Fibroblast of mammary gland (primary cell): ENCODE results near the gene ATP6V0C.

Source experiments
- DNase-seq: peaks from one replicate; pipeline ENCODE4 v3.0.0-alpha.2; 2010; ENCODE audit warnings: low read depth
- H3K4me3 ChIP-seq: 2 replicates; pipeline ENCODE4 v1.5.1; 2011; ENCODE audit warnings: low read depth, mild to moderate bottlenecking, low read length, moderate library complexity; ENCODE audit not compliant: control insufficient read depth
- TF ChIP-seq, protein P1 (sequence below): conservative IDR thresholded peaks from 2 replicates; pipeline ENCODE4 v1.5.1; 2011; ENCODE audit warnings: low read depth, low read length, inconsistent platforms; ENCODE audit not compliant: control insufficient read depth, insufficient read depth

The ATP6V0C gene

DNA sequence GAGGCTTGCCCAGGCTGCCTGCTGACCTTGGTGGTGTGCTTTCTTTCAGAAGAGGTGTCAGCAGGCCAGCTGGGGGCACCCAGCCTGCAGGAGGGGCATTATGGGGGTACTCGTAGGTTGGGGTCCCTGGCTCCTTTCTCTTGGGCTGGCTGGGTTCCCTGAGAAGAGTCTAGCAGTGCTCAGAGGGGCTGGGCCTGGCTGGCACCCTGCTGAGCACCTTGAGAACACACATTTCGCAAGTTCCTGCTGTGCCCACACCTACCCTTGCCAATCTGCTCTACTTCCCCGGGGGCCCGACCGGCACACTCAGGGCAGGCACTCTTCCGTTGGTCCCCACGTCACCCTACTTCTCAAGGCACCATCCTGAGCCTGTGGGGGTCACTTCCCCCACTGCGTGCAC, 12.4 kb downstream of the ATP6V0C start:
- DNase-seq, result no peak
- no peak overlapping the region for H3K4me3 ChIP-seq
- TF ChIP-seq, protein P1, sequence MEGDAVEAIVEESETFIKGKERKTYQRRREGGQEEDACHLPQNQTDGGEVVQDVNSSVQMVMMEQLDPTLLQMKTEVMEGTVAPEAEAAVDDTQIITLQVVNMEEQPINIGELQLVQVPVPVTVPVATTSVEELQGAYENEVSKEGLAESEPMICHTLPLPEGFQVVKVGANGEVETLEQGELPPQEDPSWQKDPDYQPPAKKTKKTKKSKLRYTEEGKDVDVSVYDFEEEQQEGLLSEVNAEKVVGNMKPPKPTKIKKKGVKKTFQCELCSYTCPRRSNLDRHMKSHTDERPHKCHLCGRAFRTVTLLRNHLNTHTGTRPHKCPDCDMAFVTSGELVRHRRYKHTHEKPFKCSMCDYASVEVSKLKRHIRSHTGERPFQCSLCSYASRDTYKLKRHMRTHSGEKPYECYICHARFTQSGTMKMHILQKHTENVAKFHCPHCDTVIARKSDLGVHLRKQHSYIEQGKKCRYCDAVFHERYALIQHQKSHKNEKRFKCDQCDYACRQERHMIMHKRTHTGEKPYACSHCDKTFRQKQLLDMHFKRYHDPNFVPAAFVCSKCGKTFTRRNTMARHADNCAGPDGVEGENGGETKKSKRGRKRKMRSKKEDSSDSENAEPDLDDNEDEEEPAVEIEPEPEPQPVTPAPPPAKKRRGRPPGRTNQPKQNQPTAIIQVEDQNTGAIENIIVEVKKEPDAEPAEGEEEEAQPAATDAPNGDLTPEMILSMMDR, result no peak

DNA sequence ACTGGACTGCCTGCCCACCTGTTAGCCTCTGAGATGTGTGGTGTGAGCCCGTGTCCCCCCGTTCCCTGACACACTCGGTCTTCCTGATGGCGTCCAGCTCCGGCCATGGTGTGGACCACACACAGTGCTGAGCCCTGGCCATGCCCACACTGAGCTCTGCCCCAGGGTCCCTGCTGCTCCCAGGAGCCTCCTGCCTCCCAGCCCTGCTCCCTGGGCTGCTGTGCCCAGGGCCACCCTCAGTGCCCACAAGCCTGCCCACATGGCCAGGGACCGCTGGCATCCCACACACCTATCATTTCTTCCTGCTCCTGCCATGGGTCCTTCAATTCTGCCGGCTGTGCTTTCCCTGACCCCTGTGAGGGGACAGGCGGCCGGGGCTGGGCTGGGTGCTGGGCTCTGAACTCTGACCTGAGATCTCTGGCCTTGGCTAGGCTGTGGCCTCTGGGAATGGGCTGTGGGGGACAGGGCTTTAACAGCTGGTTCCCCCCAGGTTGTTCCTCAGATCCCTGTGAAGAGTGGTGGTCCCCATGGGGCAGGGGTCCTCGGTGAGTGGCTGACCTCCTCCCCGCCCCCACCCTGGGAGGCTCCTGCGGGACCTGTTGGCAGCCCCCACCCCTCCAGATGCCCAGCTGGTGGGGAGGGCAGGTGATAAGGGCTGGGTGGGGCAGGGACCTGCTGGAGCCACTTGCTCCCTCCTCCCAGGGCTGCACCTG, 13.5 kb downstream of the ATP6V0C start:
- TF ChIP-seq, protein P1, result no peak

DNA sequence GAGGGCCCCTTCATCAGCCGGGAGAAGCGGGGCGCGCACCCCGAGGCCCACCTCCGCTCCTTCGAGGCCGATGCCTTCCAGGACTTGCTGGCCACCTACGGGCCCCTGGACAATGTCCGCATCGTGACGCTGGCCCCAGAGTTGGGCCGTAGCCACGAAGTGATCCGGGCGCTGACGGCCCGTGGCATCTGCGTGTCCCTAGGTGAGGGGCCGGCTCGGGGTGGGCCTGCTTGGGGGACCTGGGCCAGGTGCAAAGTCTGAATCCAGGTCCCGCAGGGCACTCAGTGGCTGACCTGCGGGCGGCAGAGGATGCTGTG, 14.0 kb downstream of the ATP6V0C start:
- no peak for DNase-seq
- TF ChIP-seq, protein P1, result no peak
- no peak overlapping the region for H3K4me3 ChIP-seq

More for the DNA sequence above, 13.5 kb downstream of the ATP6V0C start:
- no peak overlapping the region for H3K4me3 ChIP-seq
- DNase-seq, result no peak

DNA sequence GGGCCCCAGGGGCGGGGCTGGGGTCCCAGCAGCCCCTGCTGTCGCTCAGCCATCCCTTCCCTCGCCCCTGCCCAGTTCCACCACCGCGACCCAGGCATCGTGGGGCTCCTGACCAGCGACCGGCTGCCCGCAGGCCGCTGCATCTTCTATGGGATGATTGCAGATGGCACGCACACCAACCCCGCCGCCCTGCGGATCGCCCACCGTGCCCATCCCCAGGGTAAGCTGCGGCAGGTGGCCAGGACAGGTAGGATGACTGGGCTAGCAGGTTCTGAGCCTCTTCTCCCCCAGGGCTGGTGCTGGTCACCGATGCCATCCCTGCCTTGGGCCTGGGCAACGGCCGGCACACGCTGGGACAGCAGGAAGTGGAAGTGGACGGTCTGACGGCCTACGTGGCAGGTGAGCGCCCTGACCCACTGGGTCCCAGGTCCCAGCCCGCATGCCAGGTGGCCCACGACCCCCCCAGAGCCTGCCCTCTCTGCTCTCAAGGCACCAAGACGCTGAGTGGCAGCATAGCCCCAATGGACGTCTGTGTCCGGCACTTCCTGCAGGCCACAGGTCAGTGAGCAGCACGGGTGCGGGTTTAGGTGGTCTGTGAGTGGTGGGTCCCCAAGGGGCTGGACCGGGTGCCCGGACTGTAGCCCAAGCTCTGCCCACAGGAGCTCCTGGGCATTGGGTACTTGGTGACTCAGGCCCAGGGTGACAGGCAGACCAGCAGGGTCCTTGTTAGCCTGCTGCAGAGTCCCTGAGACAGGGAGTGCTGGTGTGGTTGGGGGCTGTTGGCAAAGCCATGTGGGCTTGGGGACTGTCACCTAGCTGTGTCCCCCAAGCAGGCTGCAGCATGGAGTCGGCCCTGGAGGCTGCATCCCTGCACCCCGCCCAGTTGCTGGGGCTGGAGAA, 14.7 kb downstream of the ATP6V0C start:
- no peak overlapping the region for H3K4me3 ChIP-seq
- DNase-seq, result no peak
- TF ChIP-seq, protein P1, result no peak

DNA sequence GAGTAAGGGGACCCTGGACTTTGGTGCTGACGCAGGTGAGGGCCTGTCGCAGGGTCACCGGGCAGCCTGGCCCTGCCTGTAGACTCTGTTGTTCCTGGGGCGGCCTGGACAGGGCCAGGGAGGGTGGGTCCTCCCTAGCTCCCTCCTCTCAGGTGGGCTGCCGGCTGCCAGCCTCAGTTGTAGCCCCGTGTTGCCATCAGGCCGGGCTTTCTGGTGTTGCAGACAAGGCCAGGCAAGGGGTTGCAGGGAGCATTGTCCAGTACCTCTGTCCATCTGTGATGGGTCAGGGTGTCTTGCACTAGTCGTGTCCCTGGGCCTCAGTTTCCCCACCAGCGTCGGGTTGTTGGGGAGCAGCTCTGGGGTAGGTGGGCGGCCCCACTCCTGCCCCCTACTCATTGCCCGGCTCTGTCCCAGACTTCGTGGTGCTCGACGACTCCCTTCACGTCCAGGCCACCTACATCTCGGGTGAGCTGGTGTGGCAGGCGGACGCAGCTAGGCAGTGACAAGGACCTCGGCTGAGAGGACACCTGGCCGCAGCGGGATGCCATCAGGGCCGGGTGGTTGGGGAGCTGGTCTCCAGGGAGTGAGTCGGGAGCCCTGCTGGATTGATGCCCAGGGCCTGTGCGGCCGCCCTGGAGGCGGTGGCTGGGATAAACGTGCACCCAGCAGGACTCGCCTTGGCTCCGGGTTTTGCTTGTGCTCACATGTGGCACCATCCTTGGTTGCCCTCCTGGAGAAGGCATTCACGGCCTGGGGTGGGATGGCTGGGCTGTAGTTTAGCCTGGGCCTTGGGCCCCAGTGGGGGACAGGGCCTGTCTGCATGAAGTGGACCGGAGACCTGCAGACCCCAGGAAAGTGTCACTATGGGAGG, 15.5 kb downstream of the ATP6V0C start:
- TF ChIP-seq, protein P1, result no peak
- no peak overlapping the region for H3K4me3 ChIP-seq
- no peak for DNase-seq

DNA sequence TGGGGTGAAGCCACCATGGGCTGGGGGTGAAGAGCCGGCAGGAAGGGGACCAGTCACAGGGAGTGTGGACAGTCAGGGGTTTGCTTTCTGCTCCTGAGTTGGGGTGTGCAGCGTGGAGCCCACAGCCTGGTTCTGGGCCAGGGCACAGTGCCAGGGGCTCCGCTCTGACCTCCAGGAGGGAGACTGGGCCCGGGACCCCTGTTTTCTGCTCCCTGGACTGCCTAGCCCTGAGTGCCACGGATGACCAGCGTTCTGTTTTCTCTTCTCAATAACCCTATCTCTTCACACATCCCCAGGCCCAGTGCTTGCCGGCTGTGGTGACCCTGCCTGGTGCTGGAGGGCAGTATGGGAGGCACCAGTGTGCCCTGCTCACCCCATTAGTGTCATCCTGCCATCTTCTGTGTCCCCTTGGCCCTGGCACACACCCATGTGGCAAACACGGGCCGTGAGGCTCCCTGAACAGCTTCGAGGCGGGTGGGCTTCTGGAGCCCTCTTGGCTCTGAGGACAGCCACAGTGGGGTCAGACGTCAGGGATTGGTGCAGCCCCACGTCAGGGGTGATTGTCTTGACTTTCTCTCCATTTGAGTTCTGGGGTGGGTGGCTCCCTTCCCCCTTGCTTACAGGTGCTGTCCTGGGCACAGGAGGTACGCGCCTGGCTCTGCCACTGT, 16.3 kb downstream of the ATP6V0C start:
- TF ChIP-seq, protein P1, result no peak
- no peak for DNase-seq
- no peak overlapping the region for H3K4me3 ChIP-seq
